HepG2 (cell line): ENCODE measurements around the gene HRC. TPM values are rescaled to one million over a fixed set of nuclear protein-coding genes. Genes with fewer than 3 reads are reported as not detected.

Experiments used
- ERF ChIP-seq: IDR thresholded peaks from 2 replicates; pipeline ENCODE4 v1.6.1; 2018; ENCODE audit warnings: missing biosample characterization, missing genetic modification reagents
- HMGXB4 ChIP-seq, 2 experiments: sonication (generic) in 1 of 2; formaldehyde crosslinking in 1 of 2; IDR thresholded peaks; 2 replicates each; pipeline versions ENCODE4 v1.4.0 to v1.6.1; 2018 to 2020; ENCODE audit warnings: missing genetic modification reagents in 2 of 2, borderline replicate concordance in 1 of 2, low read depth in 1 of 2, mild to moderate bottlenecking in 1 of 2, missing biosample characterization in 1 of 2
- KAT8 ChIP-seq: IDR thresholded peaks from 2 replicates; pipeline ENCODE4 v1.6.1; 2016; ENCODE audit warnings: missing genetic modification reagents, missing compliant biosample characterization
- KLF16 ChIP-seq, 2 experiments: sonication (generic) in 1 of 2; formaldehyde crosslinking in 1 of 2; IDR thresholded peaks; 2 replicates each; pipeline versions ENCODE4 v1.6.1 to v1.8.0; 2016 to 2023; ENCODE audit warnings: missing genetic modification reagents in 2 of 2, missing compliant biosample characterization in 1 of 2
- MTA3 ChIP-seq: sonication (generic); formaldehyde crosslinking; IDR thresholded peaks from 2 replicates; pipeline ENCODE4 v1.4.0; 2020; ENCODE audit warnings: missing genetic modification reagents
- MXI1 ChIP-seq: IDR thresholded peaks from 3 replicates; pipeline ENCODE4 v1.6.1; 2012; ENCODE audit warnings: low read depth, low read length, inconsistent platforms, borderline replicate concordance
- NR2F6 ChIP-seq, 2 experiments: IDR thresholded peaks; 2 replicates each; pipeline ENCODE4 v1.6.1; 2016; ENCODE audit warnings: antibody characterized with exemption in 1 of 2, mild to moderate bottlenecking in 1 of 2
- PAXIP1 ChIP-seq: sonication (generic); formaldehyde crosslinking; conservative IDR thresholded peaks from 2 replicates; pipeline ENCODE4 v1.4.0; 2020; ENCODE audit warnings: mild to moderate bottlenecking, missing genetic modification reagents, moderate library complexity
- PHF8 ChIP-seq: sonication (generic); formaldehyde crosslinking; IDR thresholded peaks from 2 replicates; pipeline ENCODE4 v1.5.0; 2020; ENCODE audit warnings: missing genetic modification reagents
- ZNF263 ChIP-seq: sonication (generic); formaldehyde crosslinking; IDR thresholded peaks from 2 replicates; pipeline ENCODE4 v1.4.0; 2020; ENCODE audit warnings: missing genetic modification reagents
- ZNF280B ChIP-seq: sonication (generic); formaldehyde crosslinking; IDR thresholded peaks from 2 replicates; pipeline ENCODE4 v1.5.0; 2020; ENCODE audit warnings: missing genetic modification reagents, mild to moderate bottlenecking, borderline replicate concordance
- ZNF430 ChIP-seq: sonication (generic); formaldehyde crosslinking; IDR thresholded peaks from 2 replicates; pipeline ENCODE4 v1.9.0; 2021; ENCODE audit warnings: mild to moderate bottlenecking, missing genetic modification reagents
- ZNF574 ChIP-seq: sonication (generic); formaldehyde crosslinking; IDR thresholded peaks from 2 replicates; pipeline ENCODE4 v1.4.0; 2020; ENCODE audit warnings: missing genetic modification reagents
- ZNF616 ChIP-seq: sonication (generic); formaldehyde crosslinking; IDR thresholded peaks from 2 replicates; pipeline ENCODE4 v1.5.0; 2020; ENCODE audit warnings: low read depth, mild to moderate bottlenecking, missing genetic modification reagents
- ZNF740 ChIP-seq: sonication (generic); formaldehyde crosslinking; IDR thresholded peaks from 2 replicates; pipeline ENCODE4 v1.4.0; 2020; ENCODE audit warnings: missing genetic modification reagents
- ZNF788 ChIP-seq: sonication (generic); formaldehyde crosslinking; IDR thresholded peaks from 2 replicates; pipeline ENCODE4 v1.5.0; 2020; ENCODE audit warnings: mild to moderate bottlenecking, missing genetic modification reagents, borderline replicate concordance
- ZNF841 ChIP-seq: sonication (generic); formaldehyde crosslinking; IDR thresholded peaks from 2 replicates; pipeline ENCODE4 v1.8.1; 2023; ENCODE audit warnings: missing genetic modification reagents, borderline replicate concordance
- polyA plus RNA-seq, 8 experiments: library from polyadenylated mRNA; depleted of rRNA in 3 of 8; stranded (reverse) in 7 of 8; unstranded in 1 of 8; fragments of >200 nt; fragmentation: Illumina TruSeq in 4 of 8; extraction: Trizol in 4 of 8; gene quantifications; 2 replicates each; pipeline versions ENCODE4 v1.2.1 to v1.2.3, GENCODE V29; 2011 to 2016; ENCODE audit warnings: low read depth in 4 of 8, missing spikeins in 1 of 8, mixed read lengths in 1 of 8; ENCODE audit not compliant: insufficient read depth in 1 of 8
- total RNA-seq, 5 experiments: library from RNA; depleted of rRNA; stranded (reverse); fragments of >200 nt; fragmentation: Illumina TruSeq; extraction: Trizol; gene quantifications; 2 replicates each; pipeline ENCODE4 v1.2.3, GENCODE V29; 2016; ENCODE audit warnings: low read depth in 1 of 5

HRC gene
- total and polyA plus RNA-seq, 2 of the 13 experiments (the other 11 are each of a cell fraction or from before 2014, with no cell fraction given) = 3.6 to 15.4 TPM

GRCh38 chr19:49155005-49155819 lies at the start of gene HRC (continued):
- 0 out of 4 replicates have a peak, but pooled peaks of 1 of the 2 experiments have one; percentile 24 for TF ChIP-seq HMGXB4 (CRISPR knock-in tag; IDR thresholded peaks at IDR 0.05; ENCODE audit: borderline replicate concordance in 1 of 2, low read depth in 1 of 2)
- TF ChIP-seq KAT8 (CRISPR knock-in tag) = peak; percentile 76
- TF ChIP-seq PAXIP1 (CRISPR knock-in tag) = peak; percentile 56
- TF ChIP-seq ZNF263 (CRISPR knock-in tag) = 0 out of 2 replicates have a peak, but pooled peaks have one; percentile 30
- TF ChIP-seq ZNF788 = peak; percentile 68; the same call in 1 of the 2 replicates
- 0 out of 4 replicates have a peak, but pooled peaks of 1 of the 2 experiments have one; percentile 22 for TF ChIP-seq KLF16 (CRISPR knock-in tag; IDR thresholded peaks at IDR 0.05)
- TF ChIP-seq MXI1 = peak; percentile 47; the same call in 1 of the 3 replicates
- TF ChIP-seq NR2F6 (IDR thresholded peaks at IDR 0.05) = 0 out of 2 replicates have a peak, but pooled peaks have one; percentile 25
- peak; percentile 61; the same call in 1 of the 2 replicates for TF ChIP-seq NR2F6 (CRISPR knock-in tag; IDR thresholded peaks at IDR 0.05)
- peak; percentile 61 for TF ChIP-seq PHF8
- no peak for TF ChIP-seq ZNF740
- TF ChIP-seq ZNF430 (CRISPR knock-in tag) = peak; percentile 49; the same call in 1 of the 2 replicates
- TF ChIP-seq ZNF280B (CRISPR knock-in tag) = no peak
- TF ChIP-seq ZNF616 (CRISPR knock-in tag) = no peak
- peak; percentile 58; the same call in 1 of the 2 replicates for TF ChIP-seq ERF
- TF ChIP-seq MTA3 (CRISPR knock-in tag) = no peak
- TF ChIP-seq ZNF574 (CRISPR knock-in tag) = peak; percentile 36
- TF ChIP-seq ZNF841 (CRISPR knock-in tag) = no peak
